Spleen (tissue), 7 donors: Measurements from ENCODE around the gene PIGS.

ENCODE experiments used
- CTCF ChIP-seq, 11 experiments: fragments of 200-600 bp in 7 of 11; fragments of 450-650 bp in 4 of 11; sonication (generic) in 4 of 11; IDR thresholded peaks in 8 of 11; conservative IDR thresholded peaks in 3 of 11; 1 replicate in 7 of 11; 2 replicates in 4 of 11; pipeline versions ENCODE4 v1.4.0 to v1.8.0; 2016 to 2021; ENCODE audit warnings: antibody characterized with exemption in 11 of 11, inconsistent platforms in 4 of 11, mild to moderate bottlenecking in 1 of 11
- POLR2A ChIP-seq, 3 donors: fragments of 450-650 bp; IDR thresholded peaks; one replicate each; pipeline ENCODE4 v1.5.1; 2017; ENCODE audit warnings: antibody characterized with exemption in 3 of 3, mild to moderate bottlenecking in 1 of 3
- donor health status: DM: no; HTN: no; CAD: no; lungs with moderate emphysema.
- donor health status: DM: no; HTN: no; CAD: no.
- donor health status: DM: no; HTN: no; CAD: no.

- TF ChIP-seq CTCF (IDR thresholded peaks at IDR 0.05 in 8 of 11, conservative IDR thresholded peaks at IDR 0.05 in 3 of 11) (no peak), POLR2A (IDR thresholded peaks at IDR 0.05) (no peak)
These were observed 44.1 kb upstream of the PIGS start for GRCh38 chr17:28615260-28615940.
